GM12874 (cell line): ENCODE data around the gene RHOC.

ENCODE experiments used
- CTCF ChIP-seq: IDR thresholded peaks from 2 replicates; pipeline ENCODE4 v1.5.1; 2011; ENCODE audit warnings: low read depth, mild to moderate bottlenecking, control low read depth, low read length, moderate library complexity; ENCODE audit not compliant: insufficient read depth

RHOC gene

GRCh38 chr1:112701227-112702066 is 5.5 kb downstream of the RHOC start:
- no peak for TF ChIP-seq CTCF

DNA sequence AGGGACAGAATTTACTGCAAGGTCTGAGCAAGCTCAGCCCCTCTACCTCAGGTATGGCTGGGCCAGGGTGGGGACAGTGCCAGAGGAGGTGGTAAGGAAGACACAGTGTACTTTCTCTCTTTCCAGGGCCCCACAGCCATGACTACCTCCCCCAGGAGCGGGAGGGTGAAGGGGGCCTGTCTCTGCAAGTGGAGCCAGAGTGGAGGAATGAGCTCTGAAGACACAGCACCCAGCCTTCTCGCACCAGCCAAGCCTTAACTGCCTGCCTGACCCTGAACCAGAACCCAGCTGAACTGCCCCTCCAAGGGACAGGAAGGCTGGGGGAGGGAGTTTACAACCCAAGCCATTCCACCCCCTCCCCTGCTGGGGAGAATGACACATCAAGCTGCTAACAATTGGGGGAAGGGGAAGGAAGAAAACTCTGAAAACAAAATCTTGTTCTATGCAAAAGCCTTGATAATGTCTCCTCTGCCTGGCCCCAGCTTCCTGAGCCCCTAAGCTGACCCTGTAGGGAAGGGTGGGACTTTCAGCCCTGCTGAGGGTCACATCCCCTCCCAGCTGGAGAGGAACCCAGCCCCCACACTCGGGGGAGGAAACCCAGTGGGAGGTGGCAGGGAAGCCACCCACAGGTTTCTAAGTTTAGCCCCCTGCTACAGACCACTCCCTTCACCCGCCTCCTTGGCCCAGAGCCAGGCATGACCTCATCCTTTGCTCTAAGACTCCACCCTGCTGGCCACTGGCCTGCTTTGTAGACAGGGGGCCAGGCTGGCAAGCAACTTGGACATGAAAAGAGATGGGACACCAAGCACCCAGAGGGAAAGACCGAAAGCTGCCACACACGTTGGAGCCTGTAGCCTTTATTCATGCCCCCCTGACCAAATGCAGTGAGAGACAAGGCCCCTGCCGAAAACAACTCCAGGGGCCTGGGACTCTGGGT is 6.4 kb downstream of the RHOC start:
- TF ChIP-seq CTCF: no peak

GRCh38 chr1:112699425-112700144 is 7.3 kb downstream of the RHOC start:
- no peak for TF ChIP-seq CTCF

DNA sequence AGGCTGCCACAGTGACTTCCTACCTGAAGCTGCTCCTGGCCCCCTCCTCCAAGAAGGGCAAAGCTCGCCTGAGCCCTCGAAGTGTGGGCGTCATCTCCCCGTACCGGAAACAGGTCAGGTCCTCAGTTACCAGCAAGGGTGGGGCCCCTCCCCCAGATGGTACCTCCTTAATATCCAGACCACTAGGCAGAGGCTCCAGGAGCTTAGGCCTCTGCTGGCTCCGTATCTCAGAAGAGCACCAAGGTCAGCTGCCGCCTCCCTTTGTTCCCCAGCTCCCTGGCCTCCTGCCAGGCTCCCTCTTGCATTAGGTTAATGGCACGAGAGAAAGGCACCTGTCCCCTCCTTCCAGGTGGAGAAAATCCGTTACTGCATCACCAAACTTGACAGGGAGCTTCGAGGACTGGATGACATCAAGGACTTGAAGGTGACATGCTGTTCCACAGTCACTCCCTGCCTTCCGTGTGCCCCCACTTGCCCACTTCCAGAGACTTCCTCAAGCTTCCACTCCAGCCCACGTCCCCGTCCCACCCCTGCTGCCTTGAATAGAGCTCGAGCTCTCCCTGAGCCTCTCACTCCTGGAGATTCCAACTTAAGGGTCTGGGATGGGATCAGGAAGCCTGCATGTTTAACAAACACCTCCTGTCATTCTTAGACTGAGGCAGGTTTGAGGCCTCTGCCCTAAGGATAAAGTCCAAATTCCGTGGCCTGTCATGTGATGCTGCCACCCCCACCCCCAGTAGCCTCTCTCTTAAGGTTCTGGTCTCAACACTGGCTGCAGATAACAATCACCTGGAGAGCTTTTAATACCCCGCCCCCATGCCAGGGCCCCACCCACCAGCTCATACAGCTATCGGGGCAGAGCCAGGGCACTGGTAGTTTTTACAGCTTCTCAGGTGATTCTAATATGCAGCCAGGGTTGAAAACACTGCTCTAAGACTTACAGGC is 8.3 kb downstream of the RHOC start:
- TF ChIP-seq CTCF: no peak

DNA sequence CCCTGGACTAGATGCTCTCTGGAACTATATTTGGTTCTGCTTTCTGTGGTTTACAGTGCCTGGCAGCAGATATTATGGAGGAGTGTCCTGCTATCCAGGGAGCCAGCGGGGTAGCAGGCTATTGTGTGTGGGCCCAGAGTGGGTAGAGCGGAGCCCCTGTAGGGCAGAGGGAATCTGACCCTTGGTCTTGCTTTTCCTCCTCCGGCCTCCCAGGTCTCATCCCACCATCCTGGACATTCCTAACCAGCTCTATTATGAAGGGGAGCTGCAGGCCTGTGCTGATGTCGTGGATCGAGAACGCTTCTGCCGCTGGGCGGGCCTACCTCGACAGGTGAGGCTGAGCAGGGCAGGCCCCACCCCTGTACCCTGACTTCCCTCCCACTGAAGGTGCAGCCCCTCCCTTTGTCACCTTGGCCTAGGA is 9.1 kb downstream of the RHOC start:
- TF ChIP-seq CTCF: no peak

GRCh38 chr1:112696578-112697314 is 10.2 kb downstream of the RHOC start:
- TF ChIP-seq CTCF: no peak
